HL-60/S4 treated with phorbol 12-myristate 13-acetate at 8.2 ng/mL for 4 days and 3 days (cell line): ENCODE results near the gene ZNF275.
"Not testable (repeated sequence)": the region's sequence is repeated elsewhere in the genome, so short reads cannot be mapped to it uniquely, and the experiment has no call there.

Experiments used
- in situ Hi-C: fragments of 300-500 bp; cut with MboI; formaldehyde crosslinking; loops from 2 replicates; pipeline ENCODE4 v1.15.0; 2022; ENCODE audit warnings: low sequenced_read_pairs

Gene ZNF275

DNA sequence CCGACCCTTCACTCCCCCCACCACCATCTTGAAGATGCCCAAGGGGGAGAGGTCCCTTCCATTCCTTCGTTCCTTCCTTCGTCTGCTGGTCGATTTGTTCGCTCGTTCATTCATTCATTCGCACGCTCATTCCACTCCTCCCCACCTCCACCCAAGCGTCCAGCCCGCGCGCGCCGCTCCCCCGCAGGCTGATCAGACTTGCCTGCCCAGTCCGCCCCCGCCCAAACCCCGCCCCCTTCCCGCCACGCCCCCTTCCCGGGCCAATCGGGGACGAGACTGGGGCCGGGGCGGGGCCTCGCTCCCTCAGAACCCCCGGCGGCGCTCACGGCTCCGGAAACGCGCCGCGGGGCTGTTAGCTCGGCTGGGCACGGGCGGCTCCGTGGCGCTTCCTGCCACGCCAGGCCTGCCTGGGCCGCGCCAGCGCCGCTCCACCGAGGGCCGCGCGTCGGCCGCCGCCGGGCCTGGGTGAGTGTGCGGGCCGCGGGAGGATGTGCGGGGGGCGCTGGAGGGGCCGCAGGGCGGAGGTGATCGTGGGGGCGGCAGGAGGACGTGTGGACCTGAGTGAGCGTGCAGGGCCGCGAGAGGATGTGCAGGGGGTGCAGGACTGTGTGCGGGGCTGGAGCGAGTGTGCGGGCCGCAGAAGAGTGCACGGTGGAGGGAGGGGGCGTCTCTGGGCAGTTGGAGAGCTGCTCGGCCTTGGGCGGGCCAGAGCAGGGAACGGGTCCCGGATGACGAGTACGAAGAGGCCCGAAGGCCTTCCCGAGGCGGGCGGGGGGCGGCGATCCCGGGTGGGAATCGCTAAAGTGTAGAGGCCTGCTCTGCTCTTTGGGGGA lies at the start of gene ZNF275:
Gene ZNF275, plus strand, starts transcription at position 333 of the 833 bp plus-strand sequence. CDS start 2,527 bp downstream, outside the sequence.
- in situ Hi-C loops: no loop called here

GRCh38 chrX:153285678-153286077 lies 48.3 kb upstream of the ZNF275 start:
- in situ Hi-C loops: not testable (repeated sequence)

DNA sequence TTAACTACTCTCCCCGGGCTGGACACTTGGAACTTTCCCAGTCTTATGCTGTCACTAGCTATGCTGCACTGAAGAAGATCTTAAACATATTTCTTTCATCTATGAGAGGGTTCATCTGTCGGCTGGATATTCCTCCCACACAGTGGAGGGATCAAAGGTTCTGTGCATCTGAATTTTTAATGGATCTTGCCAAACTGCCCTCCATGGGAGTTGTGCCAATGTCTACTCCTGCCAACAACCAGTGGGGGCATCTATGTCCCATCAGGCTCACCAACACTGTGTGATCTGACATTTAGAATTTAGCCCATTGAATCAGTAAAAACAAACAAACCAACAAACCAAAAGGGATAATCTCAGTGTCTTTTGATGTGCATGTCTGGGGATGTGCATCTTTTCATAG lies 45.1 kb upstream of the ZNF275 start:
- in situ Hi-C loops: not testable (repeated sequence)

- in situ Hi-C loops: not testable (repeated sequence)
Observed at GRCh38 chrX:153293485-153294071, 40.4 kb upstream of the ZNF275 start.

GRCh38 chrX:153297376-153297775 lies 36.6 kb upstream of the ZNF275 start:
- in situ Hi-C loops: no loop called here

GRCh38 chrX:153299855-153300254 lies 34.1 kb upstream of the ZNF275 start:
- in situ Hi-C loops: no loop called here

GRCh38 chrX:153301746-153302145 lies 32.2 kb upstream of the ZNF275 start:
- in situ Hi-C loops: no loop called here

DNA sequence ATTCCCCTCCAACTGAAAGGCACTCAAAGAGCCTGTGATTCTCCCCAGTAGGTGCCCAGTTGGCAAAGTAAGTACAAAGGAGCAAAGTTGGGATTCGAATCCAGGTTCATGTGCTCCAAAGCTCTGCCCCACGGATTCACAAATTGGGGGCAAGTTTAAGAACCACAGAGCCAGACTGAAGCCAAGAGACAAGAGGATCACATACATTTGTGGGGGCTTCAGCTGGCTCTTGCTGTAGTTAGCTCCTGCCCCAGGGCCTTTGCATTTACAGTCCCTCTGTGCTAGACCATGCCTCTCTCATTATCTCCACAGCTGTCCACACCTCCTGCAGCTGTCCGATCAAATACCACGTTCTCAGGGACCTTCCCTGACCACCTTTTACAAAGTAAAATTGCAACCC lies 31.2 kb upstream of the ZNF275 start:
- in situ Hi-C loops: no loop called here

GRCh38 chrX:153303276-153304262 lies 30.4 kb upstream of the ZNF275 start:
- in situ Hi-C loops: no loop called here

- in situ Hi-C loops: no loop called here
Observed at GRCh38 chrX:153304988-153305736, 28.8 kb upstream of the ZNF275 start.

DNA sequence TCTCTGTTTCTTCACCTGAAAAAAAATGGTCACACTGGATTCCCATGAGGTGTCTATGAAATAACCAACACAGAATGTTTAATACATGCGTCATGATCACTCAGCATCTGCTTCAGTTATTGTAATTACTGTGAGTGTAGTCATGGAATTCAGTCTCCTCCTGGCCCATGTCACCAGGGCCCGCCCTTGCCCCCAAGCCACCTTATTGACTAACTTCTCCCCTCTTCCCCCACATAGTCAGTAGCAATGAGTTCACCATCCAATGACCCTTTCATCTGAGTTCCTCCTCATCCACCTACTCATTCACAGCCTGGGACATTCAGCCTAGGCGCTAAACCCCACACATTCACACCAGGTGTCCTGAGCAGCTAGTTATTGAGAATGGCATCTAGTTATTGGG lies 28.0 kb upstream of the ZNF275 start:
- in situ Hi-C loops: no loop called here

GRCh38 chrX:153306527-153307115 lies 27.3 kb upstream of the ZNF275 start:
- in situ Hi-C loops: no loop called here

GRCh38 chrX:153307276-153308178 lies 26.4 kb upstream of the ZNF275 start:
- in situ Hi-C loops: no loop called here

GRCh38 chrX:153310901-153311300 lies 23.1 kb upstream of the ZNF275 start:
- in situ Hi-C loops: no loop called here

DNA sequence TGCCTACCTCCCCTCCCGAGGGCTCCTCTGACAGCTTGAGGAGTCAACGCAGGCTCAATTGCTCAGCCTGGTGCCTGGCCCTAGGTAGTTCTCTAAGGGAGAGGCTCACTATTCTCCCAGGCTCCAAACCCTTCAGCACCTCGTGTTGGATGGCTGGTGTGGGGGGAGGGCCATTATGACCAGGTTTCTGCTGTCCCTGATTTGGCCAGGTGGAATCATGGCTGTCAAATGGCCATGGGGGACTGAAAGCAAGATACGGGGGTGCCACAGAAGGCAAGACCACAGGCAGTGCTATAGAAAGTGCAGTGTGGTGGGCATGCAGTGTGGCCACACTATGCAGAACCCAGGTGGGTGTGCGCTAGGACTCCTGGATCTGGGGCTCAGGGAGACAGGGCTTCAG lies 21.9 kb upstream of the ZNF275 start:
- in situ Hi-C loops: no loop called here

- in situ Hi-C loops: no loop called here
Observed at GRCh38 chrX:153312842-153313241, 21.1 kb upstream of the ZNF275 start.

DNA sequence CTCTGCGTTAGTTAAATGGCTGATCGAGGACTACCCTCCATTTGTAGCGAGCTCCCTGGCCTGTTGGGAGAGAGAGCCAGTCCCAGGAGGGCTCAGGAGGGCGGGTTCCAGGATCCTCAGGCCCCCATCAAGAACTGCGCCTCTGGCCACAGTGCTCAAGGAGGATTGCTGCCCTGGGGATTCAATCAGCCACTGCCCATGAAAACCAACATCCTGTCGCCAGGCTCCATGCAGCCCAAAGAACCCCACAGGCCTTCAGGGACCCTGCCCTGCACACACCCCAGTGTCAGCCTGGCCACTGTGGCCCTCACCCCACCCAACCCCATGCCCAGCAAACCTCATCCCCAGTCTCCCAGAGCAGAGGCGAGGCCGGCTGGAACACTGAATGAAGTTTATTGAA lies 16.6 kb upstream of the ZNF275 start:
- in situ Hi-C loops: no loop called here

DNA sequence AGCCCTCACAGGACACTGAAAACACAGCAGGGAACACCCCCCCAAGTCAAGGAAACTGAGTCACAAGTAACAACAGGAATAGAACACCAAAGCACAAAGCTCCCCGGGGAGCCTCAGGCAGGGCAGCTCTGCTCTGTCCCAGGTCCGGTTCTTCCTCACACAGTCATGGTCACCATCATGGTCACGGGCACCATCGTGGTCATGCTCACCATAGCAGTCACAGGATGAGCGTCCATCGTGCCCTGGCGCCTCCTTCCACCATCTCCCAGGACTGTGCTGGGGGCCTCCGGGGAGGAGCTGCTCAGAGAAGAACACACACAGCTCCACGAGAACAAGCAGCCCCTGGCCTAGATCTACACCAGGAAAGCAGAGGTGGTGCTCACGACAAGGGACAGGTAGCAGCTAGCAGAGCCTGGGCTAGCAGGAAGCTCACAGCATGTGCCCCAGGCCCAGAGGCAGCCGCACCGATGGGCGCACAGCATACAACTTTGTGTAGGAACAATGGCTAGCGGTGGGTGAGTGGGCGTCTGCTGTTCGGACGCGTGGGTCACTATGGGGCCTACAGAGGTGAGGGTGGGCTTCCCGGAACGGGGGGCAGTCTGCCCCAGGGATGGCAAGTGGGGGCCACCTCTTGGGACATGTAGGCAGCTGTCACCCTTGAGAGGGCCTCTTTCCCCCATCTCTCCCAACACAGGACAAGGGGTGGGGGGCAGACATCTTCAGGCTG lies 15.8 kb upstream of the ZNF275 start:
- in situ Hi-C loops: no loop called here
